Breast epithelium (tissue), 3 donors: ENCODE data around the gene ILDR1.

Source experiments
- POLR2A ChIP-seq: fragments of 450-650 bp; IDR thresholded peaks from one replicate; pipeline ENCODE4 v1.6.1; 2016; ENCODE audit warnings: antibody characterized with exemption, mild to moderate bottlenecking, moderate library complexity
- POLR2AphosphoS5 ChIP-seq, 3 donors: sonication (generic); formaldehyde crosslinking; IDR thresholded peaks; one replicate each; pipeline ENCODE4 v1.6.1; 2017; ENCODE audit warnings: antibody characterized with exemption in 3 of 3
- TF ChIP-seq, protein P1 (sequence below), 3 donors: fragments of 450-650 bp; IDR thresholded peaks; one replicate each; pipeline ENCODE4 v1.5.1; 2016 to 2017; ENCODE audit warnings: antibody characterized with exemption in 3 of 3, mild to moderate bottlenecking in 3 of 3, moderate library complexity in 3 of 3

DNA sequence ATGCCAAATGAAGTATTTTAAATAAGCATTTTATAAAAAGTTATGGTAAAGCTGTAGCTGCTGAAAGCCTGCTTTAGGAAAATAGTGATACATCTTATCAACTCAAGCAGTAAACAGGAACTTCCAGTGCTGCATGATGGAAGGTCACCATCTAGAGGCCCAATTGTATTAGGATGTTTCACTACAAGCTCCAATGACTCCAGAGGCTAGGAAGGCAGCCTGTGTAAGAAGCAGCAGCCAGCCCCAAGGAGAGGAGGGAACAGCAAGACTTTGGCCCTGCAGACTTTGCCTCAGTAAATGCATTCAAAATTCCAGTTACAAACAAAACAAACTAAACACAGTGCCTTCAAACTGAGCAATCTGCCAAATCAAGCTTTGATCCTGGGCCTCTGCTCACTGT is 32.1 kb downstream of the ILDR1 start:
- TF ChIP-seq POLR2A (no peak), POLR2AphosphoS5 (IDR thresholded peaks at IDR 0.05) (no peak)
- TF ChIP-seq, protein P1, sequence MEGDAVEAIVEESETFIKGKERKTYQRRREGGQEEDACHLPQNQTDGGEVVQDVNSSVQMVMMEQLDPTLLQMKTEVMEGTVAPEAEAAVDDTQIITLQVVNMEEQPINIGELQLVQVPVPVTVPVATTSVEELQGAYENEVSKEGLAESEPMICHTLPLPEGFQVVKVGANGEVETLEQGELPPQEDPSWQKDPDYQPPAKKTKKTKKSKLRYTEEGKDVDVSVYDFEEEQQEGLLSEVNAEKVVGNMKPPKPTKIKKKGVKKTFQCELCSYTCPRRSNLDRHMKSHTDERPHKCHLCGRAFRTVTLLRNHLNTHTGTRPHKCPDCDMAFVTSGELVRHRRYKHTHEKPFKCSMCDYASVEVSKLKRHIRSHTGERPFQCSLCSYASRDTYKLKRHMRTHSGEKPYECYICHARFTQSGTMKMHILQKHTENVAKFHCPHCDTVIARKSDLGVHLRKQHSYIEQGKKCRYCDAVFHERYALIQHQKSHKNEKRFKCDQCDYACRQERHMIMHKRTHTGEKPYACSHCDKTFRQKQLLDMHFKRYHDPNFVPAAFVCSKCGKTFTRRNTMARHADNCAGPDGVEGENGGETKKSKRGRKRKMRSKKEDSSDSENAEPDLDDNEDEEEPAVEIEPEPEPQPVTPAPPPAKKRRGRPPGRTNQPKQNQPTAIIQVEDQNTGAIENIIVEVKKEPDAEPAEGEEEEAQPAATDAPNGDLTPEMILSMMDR (IDR thresholded peaks at IDR 0.05), result no peak
